CD4-positive, alpha-beta T cell treated with Interleukin-17A for 4 hours (primary cell): ENCODE results near the gene CYP26A1.
A peak's percentile ranks its signal among the peaks of the same experiment; 100 is the strongest.

ENCODE experiments used
- DNase-seq: peaks from one replicate; pipeline ENCODE4 v3.0.0-alpha.2; 2020; ENCODE audit warnings: mixed read lengths

Gene CYP26A1

GRCh38 chr10:93065675-93066543 lies 7.8 kb upstream of the CYP26A1 start:
- no peak for DNase-seq

- no peak for DNase-seq
Observed at GRCh38 chr10:93066544-93066913, 7.2 kb upstream of the CYP26A1 start.

GRCh38 chr10:93067443-93068365 lies 6.0 kb upstream of the CYP26A1 start:
- DNase-seq, result no peak

- DNase-seq, result no peak
Observed at GRCh38 chr10:93068411-93069244, 5.1 kb upstream of the CYP26A1 start.

DNA sequence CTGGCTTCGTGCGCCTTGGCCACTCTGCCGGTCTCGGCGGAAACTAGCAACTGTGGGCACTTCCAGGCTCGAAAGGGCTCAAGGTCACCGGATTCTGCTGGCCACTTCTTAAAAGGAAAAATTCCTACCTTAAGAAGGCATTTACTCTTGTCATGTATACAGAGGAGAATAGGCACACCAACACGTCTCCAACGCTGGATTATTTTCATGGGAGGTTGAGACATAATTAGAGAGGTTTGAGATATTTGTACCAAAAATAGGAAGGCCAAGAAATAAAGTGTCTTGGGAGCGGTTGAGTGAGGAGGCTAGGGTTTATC lies 4.5 kb upstream of the CYP26A1 start:
- no peak for DNase-seq

- no peak for DNase-seq
Observed at GRCh38 chr10:93070378-93071176, 3.1 kb upstream of the CYP26A1 start.

- DNase-seq, result no peak
Observed at GRCh38 chr10:93071177-93071472, 2.6 kb upstream of the CYP26A1 start.

DNA sequence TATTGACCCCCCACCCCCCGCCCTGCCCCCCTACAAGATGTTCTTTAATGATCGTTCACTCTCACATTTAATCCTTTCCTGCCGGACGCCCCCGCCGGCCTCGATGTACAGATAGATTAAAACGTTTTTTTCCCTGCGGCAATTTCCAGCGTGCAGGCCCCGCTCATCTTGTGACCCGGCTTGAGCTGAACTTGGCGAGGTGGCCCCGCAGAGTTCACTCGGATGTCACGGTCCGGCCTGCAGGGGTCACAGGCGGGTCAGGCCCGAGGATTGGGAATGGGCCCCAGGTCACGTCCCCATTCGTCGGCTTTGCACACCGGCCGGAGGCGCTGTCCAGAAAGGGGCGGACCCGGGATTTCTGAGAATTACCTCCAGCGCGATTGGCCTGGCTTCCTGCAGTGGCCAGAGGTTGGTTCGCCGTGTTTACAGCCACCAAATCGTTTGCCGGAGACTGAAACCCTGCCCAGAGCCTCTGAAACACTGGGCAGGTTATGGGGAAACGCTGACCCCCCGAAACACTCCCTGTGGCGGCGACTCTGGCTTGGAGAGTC lies 1.9 kb upstream of the CYP26A1 start:
- DNase-seq, result no peak

DNA sequence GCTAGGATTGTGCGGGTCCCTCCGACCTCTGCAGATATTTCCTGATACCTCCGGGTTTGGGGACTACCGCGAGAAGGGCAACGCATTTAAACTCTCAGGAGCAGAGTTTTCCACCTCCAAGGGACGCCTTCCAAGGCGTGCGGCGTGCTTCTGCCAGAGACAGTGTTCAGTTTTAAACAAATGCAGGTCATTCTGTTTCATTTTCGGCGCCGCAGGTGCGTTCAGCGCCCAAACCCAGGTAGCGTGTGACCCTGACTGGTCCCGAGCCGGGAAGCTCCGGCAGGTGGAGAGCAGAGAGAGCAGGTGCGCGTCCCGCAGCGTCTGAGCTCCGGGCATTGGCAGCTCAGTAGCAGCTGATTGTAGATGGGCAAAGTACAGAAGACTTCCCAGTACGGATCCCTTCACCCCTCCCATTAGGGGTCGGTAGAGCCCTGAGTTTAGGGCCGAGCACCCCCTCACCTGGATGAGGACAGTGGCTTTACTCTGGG lies 1.4 kb upstream of the CYP26A1 start:
- DNase-seq, result no peak

DNA sequence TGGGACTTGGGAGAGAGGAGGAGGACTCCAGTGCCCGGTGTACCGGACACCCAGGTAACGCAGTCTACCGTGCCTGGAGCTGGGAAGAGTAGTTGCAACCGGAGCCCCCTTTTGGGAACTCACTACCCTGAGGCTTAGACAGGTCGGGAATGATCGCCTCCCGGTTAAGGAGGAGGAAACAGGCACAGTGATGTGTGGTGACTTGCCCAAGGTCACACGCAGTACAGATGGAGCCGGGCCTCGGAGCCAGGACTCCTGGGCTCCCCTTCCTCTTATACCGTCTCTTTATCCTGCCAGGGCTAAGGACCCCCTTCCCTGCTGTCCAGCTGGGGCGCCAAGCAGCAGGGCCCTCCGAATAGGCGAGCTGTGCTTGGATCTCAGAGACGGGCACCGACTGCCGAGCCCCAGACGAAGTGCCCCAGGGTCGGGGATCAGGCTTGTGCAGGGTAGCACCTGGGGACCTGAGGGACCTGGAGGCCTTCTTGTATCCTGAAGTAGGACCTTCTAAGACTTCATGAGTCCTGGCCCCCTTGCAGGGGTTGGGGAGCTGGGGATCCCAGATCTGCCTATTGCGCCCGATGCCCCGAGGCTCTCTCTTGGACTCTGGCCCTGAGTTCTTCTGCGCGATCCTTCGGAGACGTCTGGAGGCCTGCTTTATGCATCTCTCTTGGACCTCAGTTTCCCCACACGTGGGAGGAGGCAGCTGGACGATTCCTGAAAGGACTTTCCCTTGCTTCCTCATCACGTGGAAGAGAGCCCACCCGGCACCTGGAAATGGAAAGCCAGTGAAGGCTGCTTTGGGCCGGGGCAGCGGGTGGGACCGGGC lies 767 bp upstream of the CYP26A1 start:
- DNase-seq, result no peak

GRCh38 chr10:93074147-93074596 lies 479 bp downstream of the CYP26A1 start:
- no peak for DNase-seq

GRCh38 chr10:93074597-93075368 lies 1.1 kb downstream of the CYP26A1 start:
- DNase-seq, result no peak

GRCh38 chr10:93075369-93076221 lies 1.9 kb downstream of the CYP26A1 start:
- DNase-seq, result no peak

GRCh38 chr10:93076871-93077270 lies 3.2 kb downstream of the CYP26A1 start:
- no peak for DNase-seq

GRCh38 chr10:93077860-93078337 lies 4.2 kb downstream of the CYP26A1 start:
- DNase-seq, result no peak

DNA sequence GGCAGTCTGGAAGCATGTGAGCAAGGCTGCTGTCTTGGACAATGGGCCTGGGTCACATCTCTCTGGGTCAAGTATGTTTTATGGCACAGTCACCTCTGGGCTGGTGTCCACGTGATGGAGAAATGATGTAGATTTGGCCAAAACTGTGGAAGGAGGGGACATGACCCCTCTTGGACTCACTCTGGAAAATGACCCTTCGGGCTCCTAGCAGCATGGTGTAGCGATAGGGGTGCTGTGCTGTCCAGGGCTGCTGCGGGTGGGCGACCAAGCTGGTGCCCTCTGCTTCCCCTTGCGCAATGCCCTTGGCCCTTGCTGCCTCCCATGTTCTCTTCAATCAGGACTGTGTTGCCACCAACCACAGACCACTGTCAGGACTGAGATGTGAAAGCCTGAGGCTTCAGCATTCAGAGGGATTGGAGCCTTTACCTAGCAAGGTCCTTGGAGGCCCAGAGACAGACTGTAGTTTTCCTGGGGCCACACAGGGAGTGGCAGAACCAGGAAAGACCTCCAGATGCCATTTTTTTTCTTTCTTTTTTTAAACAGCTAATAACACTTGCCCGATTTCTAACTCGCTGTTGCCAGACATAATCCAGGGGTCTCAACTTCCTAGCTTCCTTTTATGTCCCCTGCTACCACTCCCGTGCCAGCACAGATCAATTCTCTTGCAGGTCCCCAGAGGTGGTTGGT lies 6.1 kb downstream of the CYP26A1 start:
- no peak for DNase-seq

DNA sequence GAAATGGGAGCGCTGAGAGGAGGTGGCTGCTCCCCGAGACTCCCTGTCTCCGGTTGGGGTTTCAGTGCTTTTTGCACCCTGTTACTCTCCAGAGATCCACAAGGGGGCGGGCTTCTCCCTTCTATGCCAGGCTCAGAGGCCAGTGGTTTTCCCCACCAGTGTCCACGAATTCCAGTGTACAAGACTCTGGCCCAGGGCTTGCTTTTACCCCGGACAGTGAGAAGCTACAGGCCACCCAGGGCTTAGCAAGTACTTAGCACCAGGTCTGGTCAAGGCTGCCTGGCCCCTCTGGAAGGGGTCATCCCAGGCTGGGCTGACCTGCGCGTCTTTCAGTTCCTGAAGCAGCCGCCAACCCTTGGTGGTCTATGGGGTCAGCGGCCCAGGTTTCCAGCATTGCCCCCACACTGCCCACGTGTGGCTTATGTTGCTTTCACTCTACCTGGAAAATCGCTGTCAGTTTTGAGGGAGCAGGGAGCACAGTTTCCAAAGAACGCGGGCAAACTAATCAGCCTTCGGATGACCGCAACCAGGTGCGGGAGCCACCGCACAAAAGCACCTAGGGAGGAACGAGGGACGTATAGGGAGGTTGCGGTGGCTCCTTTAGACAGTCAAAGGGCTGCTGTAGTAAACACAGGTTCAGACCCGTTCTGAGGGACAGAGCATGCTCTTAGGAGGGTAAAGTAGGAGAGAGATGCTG lies 6.8 kb downstream of the CYP26A1 start:
- DNase-seq, result peak; percentile 63

GRCh38 chr10:93081318-93081717 lies 7.6 kb downstream of the CYP26A1 start:
- DNase-seq, result no peak
